ENCODE results near the gene ANO2.

DNA sequence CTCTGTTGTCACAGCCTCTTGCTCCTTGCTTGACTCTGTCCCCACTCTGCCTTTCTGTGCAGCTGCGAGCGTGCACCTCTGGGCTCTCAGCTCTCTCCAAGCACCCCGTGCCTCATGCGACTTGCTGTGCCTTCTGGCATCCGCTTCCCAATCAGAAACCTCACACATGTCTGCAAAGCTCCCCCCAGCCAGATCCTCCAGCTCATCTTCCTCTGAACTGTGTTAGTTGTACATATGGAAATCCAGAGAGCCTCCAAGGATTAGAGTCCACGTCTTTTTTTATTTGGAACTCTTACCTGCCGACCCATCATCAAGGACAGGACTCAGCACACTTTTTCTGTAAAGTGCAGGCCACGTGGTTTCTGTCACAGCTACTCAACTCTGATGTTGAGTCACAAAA is 70.5 kb downstream of the ANO2 start:
- TF ChIP-seq GATA2 (IDR thresholded peaks at IDR 0.05; ENCODE audit: low read depth, low read length) (no peak), GATA3 (IDR thresholded peaks at IDR 0.05; ENCODE audit: low read depth, low read length) (no peak)
